Tibial nerve (tissue), 3 donors: ENCODE data around the gene ANP32E.
A peak's percentile ranks its signal among the peaks of the same experiment; 100 is the strongest.

Experiments
- CTCF ChIP-seq, 5 experiments: fragments of 200-600 bp in 3 of 5; fragments of 450-650 bp in 2 of 5; sonication (generic) in 3 of 5; IDR thresholded peaks; one replicate each; pipeline ENCODE4 v1.5.1; 2016 to 2019; ENCODE audit warnings: antibody characterized with exemption in 5 of 5, mild to moderate bottlenecking in 3 of 5, moderate library complexity in 2 of 5
- POLR2A ChIP-seq, 2 donors: fragments of 450-650 bp; IDR thresholded peaks; one replicate each; pipeline ENCODE4 v1.6.1; 2017; ENCODE audit warnings: antibody characterized with exemption in 2 of 2, mild to moderate bottlenecking in 2 of 2, moderate library complexity in 2 of 2

DNA sequence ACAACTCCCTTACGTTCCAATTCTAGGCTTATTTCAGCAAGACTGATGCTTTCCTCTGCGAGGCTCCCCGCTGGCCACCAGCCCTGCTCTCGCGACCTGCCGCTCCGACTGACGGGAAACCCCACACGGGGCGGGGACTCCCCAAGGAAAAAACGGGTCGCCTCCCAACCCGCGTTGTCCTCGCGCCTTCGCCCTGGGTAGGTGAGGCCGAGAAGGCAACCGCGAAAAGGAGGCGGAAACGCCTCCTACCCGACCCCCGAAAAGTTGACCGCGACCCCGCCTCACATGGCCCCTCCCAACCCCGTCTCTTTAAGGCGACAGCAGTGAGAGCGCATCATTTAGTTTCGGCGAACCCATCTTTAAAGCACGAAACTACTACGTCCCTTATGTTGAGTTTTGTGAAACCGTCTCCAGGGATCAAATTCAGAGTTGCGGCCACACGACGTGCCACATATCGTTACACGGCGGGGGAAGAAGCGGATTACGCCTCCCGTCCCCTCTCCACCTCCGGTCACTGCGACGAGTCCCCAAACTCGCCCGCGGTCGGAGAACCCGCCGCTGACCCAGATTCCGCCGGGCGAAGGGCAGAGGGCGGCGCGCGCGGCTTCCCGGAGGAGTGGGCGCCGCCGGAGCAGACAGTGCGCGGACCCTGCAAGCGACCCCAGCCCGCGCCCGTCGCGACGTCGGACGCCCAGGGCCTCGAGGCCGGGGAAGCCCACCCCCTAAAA, 1.2 kb downstream of the ANP32E start:
- no peak for TF ChIP-seq CTCF (IDR thresholded peaks at IDR 0.05)
- TF ChIP-seq POLR2A (IDR thresholded peaks at IDR 0.05) = peak in 1 of 2 donors; percentile 62
